ENCODE results near the gene DZIP1.

DNA sequence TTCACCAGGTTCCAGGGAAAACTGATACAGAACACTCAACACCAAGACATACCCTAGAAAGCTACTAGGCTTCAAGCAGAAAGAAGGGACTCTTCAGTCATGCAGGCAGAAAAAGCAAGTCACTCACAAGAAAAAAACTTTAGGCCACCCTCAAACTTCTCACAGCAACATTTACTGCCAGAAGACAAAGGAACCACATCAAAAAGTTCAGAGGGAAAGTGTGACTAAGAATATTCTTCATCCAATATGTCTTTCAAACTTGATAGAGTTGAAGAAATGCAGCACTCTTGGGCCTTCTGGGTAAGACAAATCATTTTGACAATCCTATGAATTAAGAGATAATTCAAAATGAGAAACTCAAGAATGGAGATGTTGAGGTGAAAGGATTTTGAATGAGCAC lies 7.7 kb downstream of the DZIP1 start:
- TF ChIP-seq, protein P1, sequence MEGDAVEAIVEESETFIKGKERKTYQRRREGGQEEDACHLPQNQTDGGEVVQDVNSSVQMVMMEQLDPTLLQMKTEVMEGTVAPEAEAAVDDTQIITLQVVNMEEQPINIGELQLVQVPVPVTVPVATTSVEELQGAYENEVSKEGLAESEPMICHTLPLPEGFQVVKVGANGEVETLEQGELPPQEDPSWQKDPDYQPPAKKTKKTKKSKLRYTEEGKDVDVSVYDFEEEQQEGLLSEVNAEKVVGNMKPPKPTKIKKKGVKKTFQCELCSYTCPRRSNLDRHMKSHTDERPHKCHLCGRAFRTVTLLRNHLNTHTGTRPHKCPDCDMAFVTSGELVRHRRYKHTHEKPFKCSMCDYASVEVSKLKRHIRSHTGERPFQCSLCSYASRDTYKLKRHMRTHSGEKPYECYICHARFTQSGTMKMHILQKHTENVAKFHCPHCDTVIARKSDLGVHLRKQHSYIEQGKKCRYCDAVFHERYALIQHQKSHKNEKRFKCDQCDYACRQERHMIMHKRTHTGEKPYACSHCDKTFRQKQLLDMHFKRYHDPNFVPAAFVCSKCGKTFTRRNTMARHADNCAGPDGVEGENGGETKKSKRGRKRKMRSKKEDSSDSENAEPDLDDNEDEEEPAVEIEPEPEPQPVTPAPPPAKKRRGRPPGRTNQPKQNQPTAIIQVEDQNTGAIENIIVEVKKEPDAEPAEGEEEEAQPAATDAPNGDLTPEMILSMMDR (conservative IDR thresholded peaks at IDR 0.05), result no peak
- TF ChIP-seq ZFX (IDR thresholded peaks at IDR 0.05), result no peak

Data from C4-2B (cell line).